HEK293 (cell line): ENCODE measurements around the gene METTL17.

Experiments
- GLI4 ChIP-seq: fragments of 450-650 bp; formaldehyde crosslinking; IDR thresholded peaks from 2 replicates; pipeline ENCODE4 v1.5.1; 2016; ENCODE audit warnings: missing biosample characterization, missing genetic modification characterization
- MYNN ChIP-seq: fragments of 450-650 bp; formaldehyde crosslinking; IDR thresholded peaks from 2 replicates; pipeline ENCODE4 v1.5.1; 2016; ENCODE audit warnings: missing biosample characterization, missing genetic modification characterization, borderline replicate concordance
- OSR2 ChIP-seq: fragments of 450-650 bp; formaldehyde crosslinking; IDR thresholded peaks from 2 replicates; pipeline ENCODE4 v1.5.1; 2016; ENCODE audit warnings: missing biosample characterization, missing genetic modification characterization
- ZBTB48 ChIP-seq: fragments of 450-650 bp; formaldehyde crosslinking; IDR thresholded peaks from 2 replicates; pipeline ENCODE4 v1.5.1; 2016; ENCODE audit warnings: missing biosample characterization, missing genetic modification characterization
- ZBTB8A ChIP-seq: fragments of 450-650 bp; formaldehyde crosslinking; IDR thresholded peaks from 2 replicates; pipeline ENCODE4 v1.5.1; 2016; ENCODE audit warnings: missing biosample characterization, missing genetic modification characterization
- ZFHX2 ChIP-seq: fragments of 450-650 bp; formaldehyde crosslinking; conservative IDR thresholded peaks from 2 replicates; pipeline ENCODE4 v1.5.1; 2016; ENCODE audit warnings: missing biosample characterization, missing genetic modification characterization
- ZNF114 ChIP-seq: fragments of 450-650 bp; formaldehyde crosslinking; IDR thresholded peaks from 2 replicates; pipeline ENCODE4 v1.5.0; 2017; ENCODE audit warnings: missing biosample characterization, missing genetic modification characterization
- ZNF184 ChIP-seq: fragments of 450-650 bp; IDR thresholded peaks from 2 replicates; pipeline ENCODE4 v1.5.1; 2018; ENCODE audit warnings: missing biosample characterization, mild to moderate bottlenecking, missing genetic modification characterization
- ZNF274 ChIP-seq, 2 experiments: fragments of 200-500 bp in 1 of 2; fragments of 450-650 bp in 1 of 2; sonication (Bioruptor generic) in 1 of 2; formaldehyde crosslinking in 1 of 2; IDR thresholded peaks; 2 replicates each; pipeline versions ENCODE4 v1.5.1 to v1.6.1; 2014 to 2016; ENCODE audit warnings: borderline replicate concordance in 1 of 2, inconsistent platforms in 1 of 2, low read length in 1 of 2, missing biosample characterization in 1 of 2, missing genetic modification characterization in 1 of 2
- ZNF324 ChIP-seq: fragments of 450-650 bp; formaldehyde crosslinking; IDR thresholded peaks from 2 replicates; pipeline ENCODE4 v1.5.1; 2016; ENCODE audit warnings: missing biosample characterization, missing genetic modification characterization
- ZNF366 ChIP-seq: fragments of 450-650 bp; formaldehyde crosslinking; conservative IDR thresholded peaks from 2 replicates; pipeline ENCODE4 v1.5.1; 2016; ENCODE audit warnings: missing biosample characterization, missing genetic modification characterization
- ZNF510 ChIP-seq: fragments of 450-650 bp; formaldehyde crosslinking; IDR thresholded peaks from 2 replicates; pipeline ENCODE4 v1.5.1; 2018; ENCODE audit warnings: mild to moderate bottlenecking, missing genetic modification characterization, missing biosample characterization; ENCODE audit not compliant: insufficient replicate concordance
- ZNF514 ChIP-seq: fragments of 450-650 bp; formaldehyde crosslinking; IDR thresholded peaks from 2 replicates; pipeline ENCODE4 v1.5.1; 2016; ENCODE audit warnings: missing biosample characterization, missing genetic modification characterization
- ZNF544 ChIP-seq: fragments of 450-650 bp; formaldehyde crosslinking; IDR thresholded peaks from 2 replicates; pipeline ENCODE4 v1.5.0; 2017; ENCODE audit warnings: missing biosample characterization, missing genetic modification characterization
- ZNF585B ChIP-seq: fragments of 450-650 bp; formaldehyde crosslinking; IDR thresholded peaks from 2 replicates; pipeline ENCODE4 v1.5.1; 2016; ENCODE audit warnings: missing biosample characterization, missing genetic modification characterization
- ZNF629 ChIP-seq: fragments of 450-650 bp; formaldehyde crosslinking; IDR thresholded peaks from 2 replicates; pipeline ENCODE4 v1.5.1; 2017; ENCODE audit warnings: missing biosample characterization, missing genetic modification characterization
- ZNF677 ChIP-seq: fragments of 450-650 bp; IDR thresholded peaks from 2 replicates; pipeline ENCODE4 v1.5.0; 2018; ENCODE audit warnings: missing biosample characterization, mild to moderate bottlenecking, missing genetic modification characterization, moderate library complexity
- TF ChIP-seq, protein P1 (sequence below): fragments of 450-650 bp; formaldehyde crosslinking; IDR thresholded peaks from 2 replicates; pipeline ENCODE4 v1.5.1; 2016; ENCODE audit warnings: missing biosample characterization, missing genetic modification characterization
- TF ChIP-seq, protein P2 (sequence below): fragments of 450-650 bp; formaldehyde crosslinking; IDR thresholded peaks from 2 replicates; pipeline ENCODE4 v1.5.1; 2017; ENCODE audit warnings: missing biosample characterization, missing genetic modification characterization
- TF ChIP-seq, protein P3 (sequence below): fragments of 450-650 bp; formaldehyde crosslinking; IDR thresholded peaks from 2 replicates; pipeline ENCODE4 v1.5.1; 2016; ENCODE audit warnings: missing biosample characterization, missing genetic modification characterization, low read depth
- TF ChIP-seq, protein P4 (sequence below): fragments of 450-650 bp; formaldehyde crosslinking; IDR thresholded peaks from 2 replicates; pipeline ENCODE4 v1.5.1; 2017; ENCODE audit warnings: missing biosample characterization, missing genetic modification characterization
- TF ChIP-seq, protein P5 (sequence below): fragments of 450-650 bp; formaldehyde crosslinking; IDR thresholded peaks from 2 replicates; pipeline ENCODE4 v1.5.1; 2016; ENCODE audit warnings: missing biosample characterization, missing genetic modification characterization, borderline replicate concordance
- TF ChIP-seq, protein P6 (sequence below): fragments of 450-650 bp; formaldehyde crosslinking; IDR thresholded peaks from 2 replicates; pipeline ENCODE4 v1.5.1; 2016; ENCODE audit warnings: missing biosample characterization, missing genetic modification characterization

The METTL17 gene

DNA sequence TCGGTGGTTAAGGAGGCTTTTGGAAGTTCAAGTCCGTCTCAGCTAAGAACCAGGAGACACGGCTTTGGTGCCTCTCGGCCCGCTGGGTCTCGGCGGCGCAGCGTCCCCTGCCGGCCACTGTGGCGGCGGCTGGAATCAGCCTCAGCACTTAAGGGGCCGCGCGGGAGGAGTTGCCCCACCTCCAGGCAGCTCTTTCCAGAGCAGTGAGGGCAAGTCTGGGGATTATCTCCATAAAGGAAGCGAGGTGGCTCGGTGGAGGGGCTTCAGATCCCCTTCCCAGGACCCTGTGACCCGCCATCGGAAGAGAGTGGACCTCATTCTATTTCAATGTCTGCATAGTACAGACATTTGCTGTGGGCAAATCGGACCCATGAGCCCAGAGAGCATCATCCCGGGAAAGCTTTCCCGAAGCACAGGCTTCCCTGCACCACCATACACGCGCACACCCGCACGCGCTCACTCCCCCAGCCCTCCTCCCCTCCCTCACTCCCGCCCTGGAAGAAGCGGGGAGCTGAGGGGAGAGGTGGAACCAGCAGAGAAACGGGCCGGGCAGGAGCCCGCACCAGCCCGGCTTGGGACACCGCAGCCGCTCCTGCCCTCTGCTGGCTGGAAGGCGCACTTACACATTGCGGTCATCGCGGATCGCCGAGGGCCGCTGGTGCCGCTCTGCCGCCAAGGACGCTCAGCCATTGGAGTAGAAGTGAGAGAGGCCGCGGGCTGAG, 18.6 kb upstream of the METTL17 start (continued):
- TF ChIP-seq, protein P1, sequence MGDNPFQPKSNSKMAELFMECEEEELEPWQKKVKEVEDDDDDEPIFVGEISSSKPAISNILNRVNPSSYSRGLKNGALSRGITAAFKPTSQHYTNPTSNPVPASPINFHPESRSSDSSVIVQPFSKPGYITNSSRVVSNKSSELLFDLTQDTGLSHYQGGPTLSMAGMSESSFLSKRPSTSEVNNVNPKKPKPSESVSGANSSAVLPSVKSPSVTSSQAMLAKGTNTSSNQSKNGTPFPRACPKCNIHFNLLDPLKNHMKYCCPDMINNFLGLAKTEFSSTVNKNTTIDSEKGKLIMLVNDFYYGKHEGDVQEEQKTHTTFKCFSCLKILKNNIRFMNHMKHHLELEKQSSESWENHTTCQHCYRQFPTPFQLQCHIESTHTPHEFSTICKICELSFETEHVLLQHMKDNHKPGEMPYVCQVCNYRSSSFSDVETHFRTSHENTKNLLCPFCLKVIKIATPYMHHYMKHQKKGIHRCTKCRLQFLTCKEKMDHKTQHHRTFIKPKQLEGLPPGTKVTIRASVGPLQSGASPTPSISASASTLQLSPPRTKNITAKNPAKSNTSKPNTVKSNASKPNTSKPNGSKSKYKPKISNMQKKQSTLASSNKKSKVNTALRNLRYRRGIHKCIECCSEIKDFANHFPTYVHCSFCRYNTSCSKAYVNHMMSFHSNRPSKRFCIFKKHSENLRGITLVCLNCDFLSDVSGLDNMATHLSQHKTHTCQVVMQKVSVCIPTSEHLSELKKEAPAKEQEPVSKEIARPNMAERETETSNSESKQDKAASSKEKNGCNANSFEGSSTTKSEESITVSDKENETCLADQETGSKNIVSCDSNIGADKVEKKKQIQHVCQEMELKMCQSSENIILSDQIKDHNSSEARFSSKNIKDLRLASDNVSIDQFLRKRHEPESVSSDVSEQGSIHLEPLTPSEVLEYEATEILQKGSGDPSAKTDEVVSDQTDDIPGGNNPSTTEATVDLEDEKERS (tag by site-specific recombination), result no peak
- TF ChIP-seq ZNF629 (peak; percentile 43), GLI4 (tag by site-specific recombination) (no peak), ZFHX2 (tag by site-specific recombination) (no peak; the same call in 1 of the 2 replicates), ZNF677 (tag by site-specific recombination) (no peak), ZNF544 (no peak), ZNF324 (tag by site-specific recombination) (no peak; the same call in 1 of the 2 replicates), ZNF366 (peak; percentile 87), ZBTB48 (peak; percentile 85; the same call in 1 of the 2 replicates), OSR2 (tag by site-specific recombination) (no peak), MYNN (tag by site-specific recombination) (no peak), ZNF585B (tag by site-specific recombination) (no peak), ZNF274 (IDR thresholded peaks at IDR 0.05; ENCODE audit: low read length) (no peak), ZNF274 (tag by site-specific recombination; IDR thresholded peaks at IDR 0.05; ENCODE audit: borderline replicate concordance) (no peak), ZBTB8A (peak; percentile 78; the same call in 1 of the 2 replicates), ZNF114 (no peak), ZNF514 (no peak), ZNF184 (tag by site-specific recombination) (no peak), ZNF510 (tag by site-specific recombination) (no peak)
- TF ChIP-seq, protein P2, sequence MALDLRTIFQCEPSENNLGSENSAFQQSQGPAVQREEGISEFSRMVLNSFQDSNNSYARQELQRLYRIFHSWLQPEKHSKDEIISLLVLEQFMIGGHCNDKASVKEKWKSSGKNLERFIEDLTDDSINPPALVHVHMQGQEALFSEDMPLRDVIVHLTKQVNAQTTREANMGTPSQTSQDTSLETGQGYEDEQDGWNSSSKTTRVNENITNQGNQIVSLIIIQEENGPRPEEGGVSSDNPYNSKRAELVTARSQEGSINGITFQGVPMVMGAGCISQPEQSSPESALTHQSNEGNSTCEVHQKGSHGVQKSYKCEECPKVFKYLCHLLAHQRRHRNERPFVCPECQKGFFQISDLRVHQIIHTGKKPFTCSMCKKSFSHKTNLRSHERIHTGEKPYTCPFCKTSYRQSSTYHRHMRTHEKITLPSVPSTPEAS (tag by site-specific recombination), result 0 out of 2 replicates have a peak, but pooled peaks have one; percentile 27
- TF ChIP-seq, protein P3, sequence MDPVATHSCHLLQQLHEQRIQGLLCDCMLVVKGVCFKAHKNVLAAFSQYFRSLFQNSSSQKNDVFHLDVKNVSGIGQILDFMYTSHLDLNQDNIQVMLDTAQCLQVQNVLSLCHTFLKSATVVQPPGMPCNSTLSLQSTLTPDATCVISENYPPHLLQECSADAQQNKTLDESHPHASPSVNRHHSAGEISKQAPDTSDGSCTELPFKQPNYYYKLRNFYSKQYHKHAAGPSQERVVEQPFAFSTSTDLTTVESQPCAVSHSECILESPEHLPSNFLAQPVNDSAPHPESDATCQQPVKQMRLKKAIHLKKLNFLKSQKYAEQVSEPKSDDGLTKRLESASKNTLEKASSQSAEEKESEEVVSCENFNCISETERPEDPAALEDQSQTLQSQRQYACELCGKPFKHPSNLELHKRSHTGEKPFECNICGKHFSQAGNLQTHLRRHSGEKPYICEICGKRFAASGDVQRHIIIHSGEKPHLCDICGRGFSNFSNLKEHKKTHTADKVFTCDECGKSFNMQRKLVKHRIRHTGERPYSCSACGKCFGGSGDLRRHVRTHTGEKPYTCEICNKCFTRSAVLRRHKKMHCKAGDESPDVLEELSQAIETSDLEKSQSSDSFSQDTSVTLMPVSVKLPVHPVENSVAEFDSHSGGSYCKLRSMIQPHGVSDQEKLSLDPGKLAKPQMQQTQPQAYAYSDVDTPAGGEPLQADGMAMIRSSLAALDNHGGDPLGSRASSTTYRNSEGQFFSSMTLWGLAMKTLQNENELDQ, result no peak
- TF ChIP-seq, protein P4, sequence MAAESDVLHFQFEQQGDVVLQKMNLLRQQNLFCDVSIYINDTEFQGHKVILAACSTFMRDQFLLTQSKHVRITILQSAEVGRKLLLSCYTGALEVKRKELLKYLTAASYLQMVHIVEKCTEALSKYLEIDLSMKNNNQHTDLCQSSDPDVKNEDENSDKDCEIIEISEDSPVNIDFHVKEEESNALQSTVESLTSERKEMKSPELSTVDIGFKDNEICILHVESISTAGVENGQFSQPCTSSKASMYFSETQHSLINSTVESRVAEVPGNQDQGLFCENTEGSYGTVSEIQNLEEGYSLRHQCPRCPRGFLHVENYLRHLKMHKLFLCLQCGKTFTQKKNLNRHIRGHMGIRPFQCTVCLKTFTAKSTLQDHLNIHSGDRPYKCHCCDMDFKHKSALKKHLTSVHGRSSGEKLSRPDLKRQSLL (tag by site-specific recombination), result no peak
- TF ChIP-seq, protein P5, sequence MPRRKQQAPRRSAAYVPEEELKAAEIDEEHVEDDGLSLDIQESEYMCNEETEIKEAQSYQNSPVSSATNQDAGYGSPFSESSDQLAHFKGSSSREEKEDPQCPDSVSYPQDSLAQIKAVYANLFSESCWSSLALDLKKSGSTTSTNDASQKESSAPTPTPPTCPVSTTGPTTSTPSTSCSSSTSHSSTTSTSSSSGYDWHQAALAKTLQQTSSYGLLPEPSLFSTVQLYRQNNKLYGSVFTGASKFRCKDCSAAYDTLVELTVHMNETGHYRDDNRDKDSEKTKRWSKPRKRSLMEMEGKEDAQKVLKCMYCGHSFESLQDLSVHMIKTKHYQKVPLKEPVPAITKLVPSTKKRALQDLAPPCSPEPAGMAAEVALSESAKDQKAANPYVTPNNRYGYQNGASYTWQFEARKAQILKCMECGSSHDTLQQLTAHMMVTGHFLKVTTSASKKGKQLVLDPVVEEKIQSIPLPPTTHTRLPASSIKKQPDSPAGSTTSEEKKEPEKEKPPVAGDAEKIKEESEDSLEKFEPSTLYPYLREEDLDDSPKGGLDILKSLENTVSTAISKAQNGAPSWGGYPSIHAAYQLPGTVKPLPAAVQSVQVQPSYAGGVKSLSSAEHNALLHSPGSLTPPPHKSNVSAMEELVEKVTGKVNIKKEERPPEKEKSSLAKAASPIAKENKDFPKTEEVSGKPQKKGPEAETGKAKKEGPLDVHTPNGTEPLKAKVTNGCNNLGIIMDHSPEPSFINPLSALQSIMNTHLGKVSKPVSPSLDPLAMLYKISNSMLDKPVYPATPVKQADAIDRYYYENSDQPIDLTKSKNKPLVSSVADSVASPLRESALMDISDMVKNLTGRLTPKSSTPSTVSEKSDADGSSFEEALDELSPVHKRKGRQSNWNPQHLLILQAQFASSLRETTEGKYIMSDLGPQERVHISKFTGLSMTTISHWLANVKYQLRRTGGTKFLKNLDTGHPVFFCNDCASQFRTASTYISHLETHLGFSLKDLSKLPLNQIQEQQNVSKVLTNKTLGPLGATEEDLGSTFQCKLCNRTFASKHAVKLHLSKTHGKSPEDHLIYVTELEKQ (tag by site-specific recombination), result no peak
- TF ChIP-seq, protein P6, sequence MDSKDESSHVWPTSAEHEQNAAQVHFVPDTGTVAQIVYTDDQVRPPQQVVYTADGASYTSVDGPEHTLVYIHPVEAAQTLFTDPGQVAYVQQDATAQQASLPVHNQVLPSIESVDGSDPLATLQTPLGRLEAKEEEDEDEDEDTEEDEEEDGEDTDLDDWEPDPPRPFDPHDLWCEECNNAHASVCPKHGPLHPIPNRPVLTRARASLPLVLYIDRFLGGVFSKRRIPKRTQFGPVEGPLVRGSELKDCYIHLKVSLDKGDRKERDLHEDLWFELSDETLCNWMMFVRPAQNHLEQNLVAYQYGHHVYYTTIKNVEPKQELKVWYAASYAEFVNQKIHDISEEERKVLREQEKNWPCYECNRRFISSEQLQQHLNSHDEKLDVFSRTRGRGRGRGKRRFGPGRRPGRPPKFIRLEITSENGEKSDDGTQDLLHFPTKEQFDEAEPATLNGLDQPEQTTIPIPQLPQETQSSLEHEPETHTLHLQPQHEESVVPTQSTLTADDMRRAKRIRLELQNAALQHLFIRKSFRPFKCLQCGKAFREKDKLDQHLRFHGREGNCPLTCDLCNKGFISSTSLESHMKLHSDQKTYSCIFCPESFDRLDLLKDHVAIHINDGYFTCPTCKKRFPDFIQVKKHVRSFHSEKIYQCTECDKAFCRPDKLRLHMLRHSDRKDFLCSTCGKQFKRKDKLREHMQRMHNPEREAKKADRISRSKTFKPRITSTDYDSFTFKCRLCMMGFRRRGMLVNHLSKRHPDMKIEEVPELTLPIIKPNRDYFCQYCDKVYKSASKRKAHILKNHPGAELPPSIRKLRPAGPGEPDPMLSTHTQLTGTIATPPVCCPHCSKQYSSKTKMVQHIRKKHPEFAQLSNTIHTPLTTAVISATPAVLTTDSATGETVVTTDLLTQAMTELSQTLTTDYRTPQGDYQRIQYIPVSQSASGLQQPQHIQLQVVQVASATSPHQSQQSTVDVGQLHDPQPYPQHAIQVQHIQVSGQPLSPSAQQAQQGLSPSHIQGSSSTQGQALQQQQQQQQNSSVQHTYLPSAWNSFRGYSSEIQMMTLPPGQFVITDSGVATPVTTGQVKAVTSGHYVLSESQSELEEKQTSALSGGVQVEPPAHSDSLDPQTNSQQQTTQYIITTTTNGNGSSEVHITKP, result peak; percentile 45; the same call in 1 of the 2 replicates
